Tibial nerve (tissue), 3 donors: ENCODE measurements around the gene PLSCR3.

Source experiments
- CTCF ChIP-seq, 5 experiments: fragments of 200-600 bp in 3 of 5; fragments of 450-650 bp in 2 of 5; sonication (generic) in 3 of 5; IDR thresholded peaks; one replicate each; pipeline ENCODE4 v1.5.1; 2016 to 2019; ENCODE audit warnings: antibody characterized with exemption in 5 of 5, mild to moderate bottlenecking in 3 of 5, moderate library complexity in 2 of 5
- POLR2A ChIP-seq, 2 donors: fragments of 450-650 bp; IDR thresholded peaks; one replicate each; pipeline ENCODE4 v1.6.1; 2017; ENCODE audit warnings: antibody characterized with exemption in 2 of 2, mild to moderate bottlenecking in 2 of 2, moderate library complexity in 2 of 2

DNA sequence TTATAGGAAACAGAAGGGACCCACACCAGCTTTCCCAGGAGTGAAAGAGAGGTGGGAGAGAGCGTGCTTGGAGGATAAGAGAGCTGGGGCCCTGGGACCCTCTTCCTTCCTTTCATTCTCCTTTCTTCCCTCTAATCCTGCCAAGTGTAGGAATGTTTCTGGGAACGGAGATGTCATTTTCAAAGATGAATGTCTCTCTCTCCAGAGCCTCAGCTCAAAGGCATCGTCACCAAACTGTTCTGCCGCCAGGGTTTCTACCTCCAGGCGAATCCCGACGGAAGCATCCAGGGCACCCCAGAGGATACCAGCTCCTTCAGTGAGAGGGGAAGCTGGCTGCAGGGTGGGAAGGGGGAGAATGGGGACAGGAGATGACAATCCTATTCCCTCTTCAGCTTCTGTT lies 46.9 kb upstream of the PLSCR3 start:
- no peak for TF ChIP-seq POLR2A (IDR thresholded peaks at IDR 0.05)
- TF ChIP-seq CTCF (IDR thresholded peaks at IDR 0.05): no peak
